HG03108 (cell line): ENCODE measurements around the gene IFI27L1.
"Not testable (repeated sequence)": the region's sequence is repeated elsewhere in the genome, so short reads cannot be mapped to it uniquely, and the experiment has no call there.

Experiments
- ATAC-seq: cut with Tn5 transposase; IDR thresholded peaks from one replicate; pipeline ENCODE4 v1.9.1; 2021; ENCODE audit warnings: moderate library complexity; ENCODE audit not compliant: unreplicated experiment

The IFI27L1 gene

DNA sequence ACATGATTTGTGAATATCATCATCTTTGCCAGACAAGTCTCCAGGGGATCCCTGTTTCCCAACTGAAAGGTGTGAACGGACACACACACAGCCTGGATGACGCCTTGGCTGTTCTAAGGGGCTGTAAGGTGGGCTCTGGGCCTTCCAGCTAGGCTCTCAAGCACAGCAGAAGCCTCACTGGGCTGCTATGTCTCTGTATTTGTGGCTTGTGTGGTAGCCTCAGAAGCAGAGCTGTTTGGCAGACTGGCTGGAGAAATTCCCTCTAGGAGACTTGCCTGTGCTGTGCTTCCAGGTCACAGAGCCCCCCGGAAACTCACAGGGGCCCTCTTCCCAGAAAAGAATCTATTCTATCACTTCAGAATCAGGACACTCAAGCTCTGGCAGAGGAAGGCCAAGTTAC lies 33.5 kb upstream of the IFI27L1 start:
- no peak for ATAC-seq

DNA sequence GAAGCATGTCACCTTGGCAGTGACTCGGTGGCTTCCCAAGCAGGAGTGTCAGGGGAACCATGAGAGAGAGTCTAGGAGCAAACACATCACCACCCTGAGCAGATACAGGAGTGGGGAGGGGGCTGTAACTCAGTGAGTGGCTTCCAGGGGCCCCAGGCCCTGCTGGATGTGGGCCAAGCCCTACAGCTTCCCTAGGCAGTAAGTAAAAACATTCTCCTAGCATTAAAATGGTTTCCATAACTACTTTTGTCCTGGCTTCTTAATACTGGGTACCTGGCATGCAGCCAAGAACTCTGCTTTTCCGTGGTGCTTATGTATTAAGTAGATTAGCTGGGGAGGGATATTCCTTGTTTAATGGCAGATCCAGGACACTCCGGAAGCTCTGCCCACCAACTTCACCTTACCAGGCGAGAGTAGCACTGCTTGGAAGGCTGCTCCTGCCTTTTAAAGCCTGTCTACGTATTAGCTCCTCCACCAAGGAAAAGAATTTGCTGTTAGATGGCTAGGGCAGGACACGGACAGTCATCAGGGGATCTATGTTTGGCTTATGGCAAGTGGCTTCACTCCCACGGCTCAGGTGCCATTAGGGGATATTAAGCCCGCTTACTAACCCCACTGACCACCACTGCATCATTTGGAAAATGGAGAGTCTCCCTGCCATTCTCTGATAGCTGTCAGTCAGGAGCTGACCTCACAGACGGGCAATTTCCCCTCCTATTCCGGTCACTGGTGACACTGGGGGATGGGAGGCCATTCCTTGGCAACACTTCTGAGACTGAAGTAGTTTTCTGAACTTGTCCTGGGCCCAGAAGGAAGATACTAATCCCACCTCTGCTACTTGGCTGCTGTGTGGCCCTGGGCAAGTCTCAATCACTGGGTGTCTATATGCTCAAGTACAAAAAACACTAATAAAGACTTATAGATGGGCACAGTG lies 32.2 kb upstream of the IFI27L1 start:
- no peak for ATAC-seq

DNA sequence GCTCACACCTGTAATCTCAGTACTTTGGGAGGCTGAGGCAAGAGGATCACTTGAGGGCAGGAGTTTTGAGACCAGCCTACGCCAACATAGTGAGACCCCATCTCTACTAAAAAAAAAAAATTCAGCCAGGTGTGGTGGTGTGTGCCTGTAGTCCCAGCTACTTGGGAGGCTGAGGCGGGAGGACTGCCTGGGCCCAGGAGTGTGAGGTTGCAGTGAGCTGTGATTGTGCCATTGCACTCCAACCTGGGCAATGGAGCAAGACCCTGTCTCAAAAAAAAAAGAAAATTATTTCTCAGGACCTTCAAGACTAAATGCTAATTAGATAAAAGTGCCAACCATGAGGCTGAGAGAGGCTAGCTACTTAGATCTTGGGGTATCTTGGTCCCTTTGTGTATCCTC lies 31.5 kb upstream of the IFI27L1 start:
- no peak for ATAC-seq

DNA sequence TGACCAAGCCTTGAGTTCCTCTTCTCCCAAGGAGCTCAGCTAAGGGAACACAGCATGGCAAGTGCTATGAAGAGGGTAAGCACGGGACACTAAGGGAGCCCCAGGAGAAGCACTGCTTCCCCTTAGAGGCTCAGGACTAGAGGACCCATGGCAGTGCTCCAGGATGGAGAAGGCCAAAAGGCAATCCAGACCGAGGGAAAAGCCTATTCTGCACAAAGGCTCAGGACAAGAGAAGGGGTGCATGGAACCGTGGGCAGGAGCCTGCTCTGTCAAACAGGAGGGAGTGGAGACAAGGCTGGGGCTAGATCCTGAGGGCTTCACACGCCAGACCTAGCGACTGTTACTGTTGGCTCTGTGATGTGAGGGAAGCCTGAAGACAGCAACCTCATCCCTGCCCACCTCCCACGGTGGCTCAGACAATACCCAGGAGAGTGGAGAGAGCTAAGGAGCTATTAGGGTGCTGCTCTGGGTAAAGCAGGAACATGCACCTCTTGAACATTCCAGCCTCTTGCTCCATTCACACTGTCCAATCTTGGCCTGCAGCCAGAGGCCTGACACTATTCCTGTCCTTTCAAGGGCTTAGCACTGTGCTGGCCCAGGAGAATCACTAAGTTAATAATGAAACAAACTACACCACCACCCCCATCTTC lies 30.8 kb upstream of the IFI27L1 start:
- no peak for ATAC-seq

DNA sequence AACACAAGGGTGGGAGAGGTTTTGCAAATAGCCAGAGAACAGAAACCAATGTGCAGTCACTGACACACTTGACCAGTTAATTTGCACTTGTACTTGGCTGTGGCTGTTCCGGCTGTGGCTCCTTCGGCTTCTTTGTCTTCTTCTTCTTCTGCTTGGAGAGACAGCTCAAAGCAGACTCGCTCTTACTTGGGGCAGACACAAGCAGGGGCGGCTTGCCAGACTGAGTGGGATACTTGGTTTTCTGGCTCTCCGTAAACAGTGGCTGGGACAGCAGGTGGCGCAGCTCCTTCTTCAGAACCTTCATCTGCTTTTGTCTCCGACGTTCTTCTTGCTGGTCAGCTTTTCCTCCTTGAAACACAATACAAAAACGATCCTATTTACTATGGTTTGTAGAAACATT lies 30.0 kb upstream of the IFI27L1 start:
- ATAC-seq: no peak

DNA sequence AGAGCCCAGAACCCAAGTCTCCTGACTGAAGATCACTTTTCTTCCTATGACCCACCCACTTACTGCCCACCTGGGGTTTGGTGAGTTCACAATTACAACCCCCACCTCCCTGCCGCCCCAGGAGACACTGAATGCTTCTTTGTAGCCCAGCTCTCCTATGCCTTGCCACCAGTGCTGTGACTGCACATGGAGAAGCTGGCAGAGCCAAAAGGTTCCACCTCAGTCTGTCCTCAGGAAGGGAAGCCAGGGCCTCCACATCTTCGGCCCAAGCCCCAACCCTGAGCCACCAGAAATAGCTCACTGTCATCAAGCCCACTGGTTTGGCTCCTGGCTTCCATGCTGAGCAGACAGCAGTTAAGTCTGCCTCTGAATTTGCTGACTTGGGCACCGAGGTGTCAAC lies 29.3 kb upstream of the IFI27L1 start:
- ATAC-seq: no peak

DNA sequence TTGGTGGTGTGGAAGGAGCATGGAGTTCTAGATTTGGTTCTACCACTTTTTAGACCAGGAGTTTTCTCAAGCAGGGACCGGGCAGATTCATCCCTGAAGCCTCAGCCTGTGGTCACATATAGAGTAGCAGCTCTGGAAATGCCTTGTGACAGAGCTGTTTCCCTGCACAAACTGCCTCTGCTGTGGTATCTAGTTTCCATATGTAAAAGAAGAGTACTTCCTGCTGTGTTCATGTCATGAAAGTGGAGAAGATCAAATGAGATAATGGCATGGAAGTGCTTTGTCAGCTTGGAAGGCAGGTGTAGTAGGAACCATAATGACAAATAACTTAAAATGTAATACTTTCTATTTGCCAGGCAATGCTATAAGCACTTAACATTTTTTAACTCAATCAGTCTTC lies 28.9 kb upstream of the IFI27L1 start:
- ATAC-seq: no peak

DNA sequence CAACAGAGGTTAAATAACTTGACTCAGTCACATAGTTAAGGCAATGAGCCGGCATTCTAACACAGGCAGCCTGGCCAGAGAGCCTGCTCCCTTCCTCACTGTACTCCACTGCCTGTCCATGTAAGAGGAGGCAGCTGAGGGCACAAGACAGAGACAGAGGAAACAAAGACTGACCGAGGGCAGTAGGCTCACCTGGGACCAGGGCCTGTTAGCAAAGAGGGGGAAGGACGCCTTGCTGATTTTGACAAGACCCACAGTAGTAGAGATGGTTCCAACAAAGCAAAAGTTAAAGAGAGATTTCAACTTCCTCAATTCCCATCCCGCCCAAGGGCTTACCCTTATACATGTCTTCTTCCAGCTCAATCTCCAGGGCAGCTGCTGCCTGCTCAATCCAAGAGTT lies 28.4 kb upstream of the IFI27L1 start:
- ATAC-seq: no peak

DNA sequence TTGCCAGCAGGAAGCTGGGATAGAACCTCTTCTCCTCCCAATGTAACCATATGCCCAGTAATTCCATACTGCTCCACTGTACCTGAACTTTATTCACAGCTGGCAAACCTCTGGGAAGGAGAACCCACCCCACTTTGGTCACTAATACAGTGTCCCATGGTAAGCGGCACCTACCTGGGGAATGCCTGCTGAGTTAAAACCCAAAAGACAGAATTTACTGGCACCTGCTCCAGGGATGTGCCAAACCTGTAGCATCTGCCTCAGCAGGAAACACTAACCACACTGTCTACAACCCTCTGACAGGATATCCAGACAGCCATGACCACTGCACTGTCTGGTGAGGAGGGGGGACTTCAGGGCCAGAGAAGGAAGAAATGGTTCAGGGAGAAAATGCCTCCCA lies 26.7 kb upstream of the IFI27L1 start:
- no peak for ATAC-seq

DNA sequence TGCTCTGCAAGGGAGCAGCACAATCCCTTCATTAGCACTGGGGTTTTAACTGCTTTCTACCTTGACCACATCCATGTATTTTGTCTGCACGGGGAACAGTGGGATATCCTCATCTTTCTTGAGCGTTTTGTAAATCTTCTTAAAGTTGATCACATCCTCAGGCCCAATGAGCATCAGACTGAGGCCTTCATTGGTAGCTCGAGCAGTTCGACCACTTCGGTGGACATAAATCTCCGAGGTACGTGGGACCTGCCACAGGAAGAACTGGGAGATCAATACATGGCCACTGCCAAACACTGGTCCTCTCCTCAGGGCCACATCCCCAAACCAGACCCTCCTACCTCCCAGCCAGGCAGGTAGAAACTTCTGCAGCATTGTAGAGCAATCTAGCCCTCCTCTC lies 26.2 kb upstream of the IFI27L1 start:
- ATAC-seq: no peak

DNA sequence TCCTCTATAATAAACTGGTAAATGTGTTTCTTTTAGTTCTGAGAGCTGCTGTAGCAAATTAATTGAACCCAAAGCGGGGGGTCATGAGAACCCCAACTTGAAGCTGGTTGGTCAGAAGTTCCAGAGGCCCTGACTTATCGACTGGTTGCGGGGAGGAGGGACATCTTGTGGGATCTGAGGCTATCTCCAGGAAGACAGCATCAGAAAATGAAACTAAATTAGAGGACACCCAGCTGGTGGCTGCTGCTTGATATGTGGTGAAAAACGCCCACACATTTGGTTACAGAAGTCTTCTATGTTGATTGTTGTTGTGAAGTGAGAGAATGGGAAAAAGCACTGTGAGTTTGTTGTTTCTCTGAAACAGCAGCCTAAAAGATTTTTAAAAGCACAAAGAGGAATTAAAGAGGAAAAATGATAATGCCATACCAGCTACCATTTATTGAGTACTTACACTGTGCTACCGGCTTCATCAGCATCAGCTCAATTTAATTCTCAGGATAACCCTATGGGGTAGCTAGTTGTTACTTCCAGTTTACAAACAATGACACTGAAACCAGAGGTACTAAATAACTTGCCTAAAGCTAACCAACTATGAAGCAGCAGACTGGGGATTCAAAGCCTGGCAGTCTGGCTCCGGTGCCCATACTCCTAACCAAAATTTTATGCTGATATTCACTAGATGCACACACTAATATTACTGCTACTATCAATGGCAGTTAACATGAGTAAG lies 24.4 kb upstream of the IFI27L1 start:
- peak; percentile 77 for ATAC-seq

DNA sequence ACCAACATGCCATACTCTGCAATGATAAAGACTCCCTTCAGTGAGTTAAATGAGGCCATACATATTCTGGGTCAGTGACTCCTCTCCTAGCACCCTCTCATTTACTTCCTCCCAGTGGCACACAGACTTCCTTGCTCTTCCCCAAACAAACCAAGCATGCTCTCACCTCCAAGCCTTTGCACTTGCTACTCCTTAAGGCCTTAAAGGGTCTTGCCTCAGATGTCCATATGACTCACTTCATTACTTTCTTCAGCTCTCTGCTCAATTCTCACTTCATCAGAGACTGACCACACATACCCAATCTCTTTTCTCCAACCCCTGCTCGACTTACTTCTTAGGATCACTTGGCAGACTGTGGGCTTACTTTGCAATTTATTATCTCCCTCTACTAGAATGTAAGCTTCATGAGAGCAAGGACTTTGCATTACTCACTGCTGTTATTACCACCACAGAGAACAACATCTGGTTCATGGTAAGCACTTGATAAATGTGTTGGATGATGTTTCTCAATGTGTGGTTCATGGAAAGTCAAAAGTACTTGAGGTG lies 22.9 kb upstream of the IFI27L1 start:
- ATAC-seq: no peak

DNA sequence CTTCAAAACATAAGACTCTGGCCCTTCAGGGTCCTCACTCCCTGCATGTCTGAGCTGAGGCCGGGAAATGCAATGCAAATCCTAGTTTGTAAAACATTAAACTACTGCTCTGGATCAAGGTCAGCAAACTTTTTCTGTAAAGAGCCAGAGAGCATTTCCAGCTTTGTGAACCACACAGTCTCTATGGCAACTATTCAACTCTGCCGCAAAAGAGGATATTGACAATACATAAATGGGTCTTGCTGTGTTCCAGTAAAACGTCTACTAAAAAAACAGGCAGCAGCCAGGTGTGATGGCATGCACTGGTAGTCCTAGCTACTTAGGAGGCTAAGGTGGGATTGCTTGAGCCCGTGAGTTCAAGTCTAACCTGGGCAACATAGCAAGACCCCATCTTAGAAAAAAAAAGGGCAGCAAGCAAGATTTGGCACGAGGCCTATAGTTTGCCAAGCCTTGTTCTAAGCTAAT lies 22.4 kb upstream of the IFI27L1 start:
- no peak for ATAC-seq

DNA sequence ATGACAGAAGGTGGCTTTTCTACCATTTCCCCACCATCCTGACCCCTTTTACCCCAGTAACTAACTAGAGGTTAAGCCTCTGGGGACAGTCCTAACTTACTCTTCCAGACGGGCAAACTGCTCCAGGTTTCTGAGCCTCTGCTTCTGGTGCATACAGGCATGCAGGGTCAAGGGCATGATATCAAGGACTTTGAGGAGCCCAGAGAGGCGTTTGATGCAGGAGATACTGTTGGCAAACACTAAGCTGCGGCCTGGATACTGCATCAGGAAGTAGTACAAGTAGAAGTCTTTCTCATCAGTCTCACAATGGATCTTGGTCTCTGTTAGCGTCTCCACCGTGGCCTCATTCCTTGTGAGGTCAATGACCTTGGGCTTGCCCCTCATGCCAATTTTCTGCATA lies 21.1 kb upstream of the IFI27L1 start:
- ATAC-seq: no peak

DNA sequence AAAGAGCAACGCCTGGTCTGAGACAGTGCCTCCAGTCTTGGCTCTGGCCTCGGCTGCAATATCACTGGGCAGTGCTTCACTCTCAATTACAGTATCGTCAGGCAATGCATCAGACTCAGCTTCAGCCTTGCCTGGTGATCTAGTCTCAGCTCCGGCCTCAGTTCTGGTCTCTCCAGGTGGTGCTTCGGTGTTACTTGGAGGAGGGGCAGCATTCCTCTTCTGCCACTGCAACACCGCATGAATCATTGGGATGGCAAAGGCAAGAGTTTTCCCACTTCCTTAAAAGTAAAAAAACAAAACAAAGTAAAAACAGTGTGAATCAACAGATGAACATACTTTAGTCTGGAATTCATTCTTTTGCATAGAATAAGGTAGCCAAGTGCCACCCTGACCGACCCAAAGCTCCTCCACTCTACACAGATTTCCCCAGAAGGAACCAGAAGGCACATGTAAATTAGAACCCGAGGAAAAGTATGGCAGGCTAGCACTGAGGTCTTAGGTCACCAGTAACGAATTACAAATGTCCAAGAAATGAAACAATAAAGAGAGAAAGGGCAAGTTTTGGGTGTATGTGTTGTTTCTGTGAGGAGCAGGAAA lies 18.7 kb upstream of the IFI27L1 start:
- ATAC-seq: no peak

DNA sequence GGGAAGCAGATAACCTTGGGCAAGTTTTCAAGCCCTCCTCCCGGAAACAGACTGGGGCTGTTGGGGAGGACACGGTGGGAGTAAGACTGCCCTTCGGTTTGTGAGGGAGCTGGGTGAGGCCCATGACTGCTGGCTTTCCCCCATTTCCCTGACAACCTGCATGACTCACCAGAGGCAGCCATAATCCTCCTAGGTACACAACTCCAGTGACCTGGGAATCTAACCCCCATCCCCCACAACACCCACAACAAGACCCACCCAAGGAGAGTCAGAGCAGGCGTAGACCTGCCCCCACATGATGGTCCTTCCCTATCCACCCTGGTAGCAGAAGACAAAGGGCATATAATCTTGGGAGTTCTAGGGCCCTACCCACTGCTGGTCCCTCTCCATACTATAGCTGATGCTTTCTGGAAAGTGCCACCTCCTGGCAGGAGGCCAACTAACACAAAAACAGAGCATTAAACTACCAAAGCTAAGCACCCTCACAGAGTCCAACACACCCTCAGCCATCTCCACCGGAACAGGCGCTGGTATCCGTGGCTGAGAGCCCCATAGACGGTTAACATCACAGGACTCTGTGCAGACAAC lies 14.9 kb upstream of the IFI27L1 start:
- ATAC-seq: no peak

DNA sequence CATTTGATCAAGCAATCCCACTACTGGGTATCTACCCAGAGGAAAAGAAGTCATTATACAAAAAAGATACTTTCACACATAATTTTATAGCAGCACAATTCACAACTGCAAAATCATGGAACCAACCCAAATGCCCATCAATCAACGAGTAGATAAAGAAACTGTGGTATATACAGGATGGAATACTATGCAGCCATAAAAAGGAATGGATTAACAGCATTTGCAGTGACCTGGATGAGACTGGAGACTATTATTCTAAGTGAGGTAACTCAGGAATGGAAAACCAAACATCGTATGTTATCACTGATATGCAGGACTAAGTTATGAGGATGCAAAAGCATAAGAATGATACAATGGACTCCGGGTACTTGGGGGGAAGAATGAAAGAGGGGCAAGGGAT lies 9.0 kb upstream of the IFI27L1 start:
- not testable (repeated sequence) for ATAC-seq

DNA sequence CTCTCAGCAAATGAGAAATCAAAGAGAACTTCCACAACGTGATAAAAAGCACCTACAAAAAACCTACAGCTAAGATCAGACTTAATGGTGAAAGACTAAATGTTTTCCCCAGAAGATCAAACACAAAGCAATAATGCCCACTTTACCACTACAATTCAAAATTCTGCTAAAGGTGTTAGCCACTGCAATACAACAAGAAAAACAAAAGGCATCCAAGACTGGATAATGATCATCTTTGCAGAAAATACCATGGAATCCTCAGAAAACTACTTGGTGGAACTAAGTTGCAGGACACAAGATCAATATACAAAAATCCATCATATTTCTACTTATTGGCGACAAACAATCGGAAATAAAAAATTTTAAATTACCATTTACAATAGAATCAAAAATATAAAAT lies 6.6 kb upstream of the IFI27L1 start:
- ATAC-seq: no peak

DNA sequence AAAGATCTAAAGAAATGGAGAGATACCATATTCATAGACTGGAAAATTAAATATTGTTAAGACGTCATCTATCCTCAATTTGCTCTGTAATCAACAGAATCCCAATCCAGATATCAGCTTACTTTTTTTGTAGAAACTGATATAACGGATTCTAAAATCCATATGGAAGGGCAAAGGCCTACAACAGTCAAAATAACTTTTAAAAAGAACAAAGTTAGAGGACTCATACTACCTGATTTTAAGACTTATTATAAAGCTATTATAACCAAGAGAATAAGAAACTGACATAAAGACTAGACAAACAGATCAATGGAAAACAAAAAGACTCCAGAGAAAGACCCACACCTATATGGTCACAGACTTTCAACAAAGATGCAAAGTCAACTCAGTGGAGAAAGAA lies 6.1 kb upstream of the IFI27L1 start:
- no peak for ATAC-seq

DNA sequence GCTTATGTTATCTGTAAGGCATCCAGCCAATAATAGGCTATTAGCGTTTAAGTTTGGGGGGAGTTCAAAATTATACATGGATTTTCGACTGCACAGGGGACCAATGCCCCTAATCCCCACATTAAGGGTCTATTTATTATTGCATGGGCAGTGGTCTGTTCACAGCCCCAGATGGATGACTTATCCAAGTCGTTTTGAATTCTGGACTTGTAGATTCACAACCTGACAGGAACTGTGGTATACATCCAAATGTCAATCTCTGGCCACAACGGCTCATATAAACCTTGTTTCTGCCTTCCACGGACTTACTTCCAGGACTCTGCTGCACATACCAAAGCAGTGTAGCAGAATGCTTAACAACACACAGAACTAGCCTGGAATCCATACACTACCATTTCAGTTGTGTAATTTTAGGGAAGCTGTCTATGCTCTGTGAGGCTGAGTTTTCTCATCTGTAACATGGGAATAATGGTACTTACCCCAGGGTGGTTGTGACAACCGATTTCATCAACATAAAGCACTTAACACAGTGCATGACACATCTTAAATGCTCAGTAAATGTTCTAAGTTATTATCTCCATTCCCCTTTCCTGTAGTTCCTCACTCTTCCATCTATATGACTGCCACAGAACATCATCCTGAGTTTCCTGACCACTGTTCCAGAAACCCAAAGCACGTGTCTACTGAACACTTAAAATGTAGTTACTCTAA lies 3.8 kb upstream of the IFI27L1 start:
- no peak for ATAC-seq
